GM12878 (cell line): Measurements from ENCODE around the gene COL21A1. TPM values are rescaled to one million over a fixed set of nuclear protein-coding genes. Genes with fewer than 3 reads are reported as not detected.

Source experiments
- ATAC-seq: fragments of 200-7000 bp; cut with Tn5 transposase; 3 replicates; pipeline ENCODE4 v1.9.1; 2020; ENCODE audit warnings: mild to moderate bottlenecking, moderate library complexity
- BruUV-seq: library from RNA; stranded (reverse); fragments of 400-500 nt; replicated peaks from 2 replicates; lab custom pipeline; 2021; lab: Mats Ljungman, UMichigan
- CTCF ChIA-PET: fragments of 300-600 bp; sonication (Branson Sonifier 250); formaldehyde crosslinking; extraction: SDS; loops from one replicate; lab custom pipeline; 2021; ENCODE audit warnings: inconsistent platforms; lab: Yijun Ruan, JAX
- POLR2A ChIA-PET: fragments of 350-600 bp; formaldehyde crosslinking; extraction: SDS; loops from one replicate; lab custom pipeline; 2021; ENCODE audit warnings: inconsistent platforms; lab: Charles Lee
- RAD21 ChIA-PET: fragments of 300-600 bp; sonication (Branson Sonifier 250); formaldehyde crosslinking; loops from one replicate; lab custom pipeline; 2023; ENCODE audit warnings: antibody characterized with exemption; ENCODE audit not compliant: unreplicated experiment; lab: Charles Lee
- SMC1A ChIA-PET: fragments of 300-600 bp; sonication (Branson Sonifier 250); formaldehyde crosslinking; loops from one replicate; lab custom pipeline; 2023; ENCODE audit not compliant: unreplicated experiment, uncharacterized antibody; lab: Charles Lee
- DNase-seq: peaks from one replicate; pipeline ENCODE4 v3.0.0-alpha.2; 2011; ENCODE audit warnings: low read depth, low spot score
- FAIRE-seq: peaks from 3 replicates; lab custom pipeline; 2011; peaks lifted over from hg19 to GRCh38; lab: Jason Lieb, UNC
- H2AFZ ChIP-seq: 2 replicates; pipeline ENCODE4 v1.6.0; 2011; ENCODE audit warnings: low read depth, low read length, control low read depth; ENCODE audit not compliant: control insufficient read depth
- H3K27ac ChIP-seq: 2 replicates; pipeline ENCODE4 v1.5.1; 2011; ENCODE audit warnings: control low read depth; ENCODE audit not compliant: control insufficient read depth, insufficient read depth
- H3K27me3 ChIP-seq, 2 experiments: replicated peaks in 1 of 2; 2 replicates each; pipeline versions ENCODE4 v1.6.0 to v1.6.1; 2011; ENCODE audit warnings: low read length in 1 of 2; ENCODE audit not compliant: control insufficient read depth in 2 of 2, insufficient read depth in 2 of 2
- H3K36me3 ChIP-seq, 2 experiments: 2 replicates each; pipeline ENCODE4 v1.5.1; 2011; ENCODE audit warnings: low read length in 1 of 2; ENCODE audit not compliant: control insufficient read depth in 2 of 2, insufficient read depth in 2 of 2
- H3K4me1 ChIP-seq: 2 replicates; pipeline ENCODE4 v1.6.1; 2011; ENCODE audit warnings: mild to moderate bottlenecking, low read length, moderate library complexity, mixed read lengths; ENCODE audit not compliant: control insufficient read depth, insufficient read depth
- H3K4me2 ChIP-seq: 2 replicates; pipeline ENCODE4 v1.6.0; 2011; ENCODE audit warnings: control low read depth; ENCODE audit not compliant: control insufficient read depth, insufficient read depth
- H3K4me3 ChIP-seq: fragments of 200-600 bp; sonication (generic); 2 replicates; pipeline ENCODE4 v1.5.1; 2016
- H3K79me2 ChIP-seq: 2 replicates; pipeline ENCODE4 v1.6.0; 2011; ENCODE audit warnings: low read length; ENCODE audit not compliant: control insufficient read depth, insufficient read depth
- H3K9ac ChIP-seq: 2 replicates; pipeline ENCODE4 v1.8.0; 2011; ENCODE audit warnings: low read length, control low read depth, mixed read lengths; ENCODE audit not compliant: control insufficient read depth, insufficient read depth
- H3K9me3 ChIP-seq: replicated peaks from 3 replicates; pipeline ENCODE4 v1.5.1; 2011; ENCODE audit warnings: mild to moderate bottlenecking, low read length; ENCODE audit not compliant: control insufficient read depth, insufficient read depth
- H4K20me1 ChIP-seq: 2 replicates; pipeline ENCODE4 v1.6.0; 2011; ENCODE audit not compliant: control insufficient read depth, insufficient read depth
- CEBPB ChIP-seq, 2 experiments: fragments of 150-350 bp in 1 of 2; IDR thresholded peaks; 2 replicates each; pipeline ENCODE4 v1.6.1; 2012 to 2014; ENCODE audit warnings: low read depth in 2 of 2, low read length in 2 of 2, borderline replicate concordance in 1 of 2, inconsistent platforms in 1 of 2
- DPF2 ChIP-seq: fragments of 450-650 bp; IDR thresholded peaks from 2 replicates; pipeline ENCODE4 v1.6.1; 2017; ENCODE audit warnings: mild to moderate bottlenecking
- E4F1 ChIP-seq: fragments of 450-650 bp; IDR thresholded peaks from 2 replicates; pipeline ENCODE4 v1.6.1; 2018; ENCODE audit warnings: borderline replicate concordance, mild to moderate bottlenecking; ENCODE audit not compliant: partially characterized antibody
- EGR1 ChIP-seq, 2 experiments: IDR thresholded peaks; 1 replicate in 1 of 2; 2 replicates in 1 of 2; pipeline ENCODE4 v1.6.1; 2011 to 2012; ENCODE audit warnings: low read depth in 2 of 2, low read length in 2 of 2, borderline replicate concordance in 1 of 2, mild to moderate bottlenecking in 1 of 2, moderate library complexity in 1 of 2
- ESRRA ChIP-seq: IDR thresholded peaks from 2 replicates; pipeline ENCODE4 v1.6.1; 2012; ENCODE audit warnings: mild to moderate bottlenecking, low read length, improper control_type of control experiment
- FOXK2 ChIP-seq: fragments of 450-650 bp; IDR thresholded peaks from 2 replicates; pipeline ENCODE4 v1.6.1; 2017; ENCODE audit warnings: mild to moderate bottlenecking, moderate library complexity
- HSF1 ChIP-seq: fragments of 150-350 bp; IDR thresholded peaks from 2 replicates; pipeline ENCODE4 v1.6.1; 2014; ENCODE audit warnings: mild to moderate bottlenecking, low read depth, low read length
- KAT2A ChIP-seq: conservative IDR thresholded peaks from 2 replicates; pipeline ENCODE4 v1.6.1; 2011; ENCODE audit warnings: low read depth, low read length; ENCODE audit not compliant: control insufficient read depth
- MYB ChIP-seq: fragments of 150-350 bp; IDR thresholded peaks from 2 replicates; pipeline ENCODE4 v1.6.1; 2014; ENCODE audit warnings: mild to moderate bottlenecking, low read depth, low read length, borderline replicate concordance
- NBN ChIP-seq: fragments of 450-650 bp; IDR thresholded peaks from 2 replicates; pipeline ENCODE4 v1.6.1; 2016
- POLR2AphosphoS2 ChIP-seq: IDR thresholded peaks from 2 replicates; pipeline ENCODE4 v1.6.1; 2011; ENCODE audit warnings: low read depth, mild to moderate bottlenecking, low read length, improper control_type of control experiment, moderate library complexity
- RELB ChIP-seq: fragments of 450-650 bp; IDR thresholded peaks from 2 replicates; pipeline ENCODE4 v1.6.1; 2017; ENCODE audit warnings: low read depth, mild to moderate bottlenecking, moderate library complexity
- SPI1 ChIP-seq: IDR thresholded peaks from 2 replicates; pipeline ENCODE4 v1.6.1; 2011; ENCODE audit warnings: low read depth, mild to moderate bottlenecking, low read length, moderate library complexity, borderline replicate concordance; ENCODE audit not compliant: insufficient read depth
- TAF1 ChIP-seq: IDR thresholded peaks from 2 replicates; pipeline ENCODE4 v1.6.1; 2011; ENCODE audit warnings: mild to moderate bottlenecking, low read depth, low read length, borderline replicate concordance
- TCF12 ChIP-seq: IDR thresholded peaks from 2 replicates; pipeline ENCODE4 v1.6.1; 2011; ENCODE audit warnings: low read depth, mild to moderate bottlenecking, low read length
- WRNIP1 ChIP-seq: IDR thresholded peaks from 2 replicates; pipeline ENCODE4 v1.6.1; 2011; ENCODE audit warnings: low read depth, low read length, improper control_type of control experiment, borderline replicate concordance
- ZNF207 ChIP-seq: fragments of 450-650 bp; IDR thresholded peaks from 2 replicates; pipeline ENCODE4 v1.6.1; 2014; ENCODE audit warnings: antibody characterized with exemption, mild to moderate bottlenecking, borderline replicate concordance
- ZNF274 ChIP-seq: IDR thresholded peaks from one replicate; pipeline ENCODE4 v1.8.0; 2011; ENCODE audit not compliant: insufficient read length, insufficient read depth
- in situ Hi-C: fragments of 300-500 bp; cut with MboI; formaldehyde crosslinking; loops from 9 replicates; pipeline ENCODE4 v1.14.3; 2018; ENCODE audit warnings: mixed read lengths
- intact Hi-C: fragments of 100-400 bp; cut with micrococcal nuclease; formaldehyde crosslinking; loops from one replicate; pipeline ENCODE4 v1.14.2; 2022; ENCODE audit not compliant: unreplicated experiment
- polyA plus RNA-seq, 11 experiments: library from polyadenylated mRNA; depleted of rRNA in 4 of 11; unstranded in 6 of 11; stranded (reverse) in 5 of 11; fragments of >200 nt; fragmentation: Nextera tagmentation in 4 of 11; fragmentation: Illumina TruSeq in 1 of 11; extraction: Ambion mirVana in 4 of 11; extraction: Trizol in 1 of 11; gene quantifications; 1 replicate in 1 of 11; 2 replicates in 10 of 11; pipeline versions ENCODE4 v1.2.1 to v1.2.3, GENCODE V29; 2011 to 2016; ENCODE audit warnings: inconsistent platforms in 2 of 11, missing spikeins in 2 of 11, low read depth in 1 of 11
- total RNA-seq, 4 experiments: library from RNA; depleted of rRNA in 3 of 4; stranded (reverse); fragments of >200 nt in 3 of 4; fragmentation: Illumina TruSeq in 1 of 4; extraction: Trizol in 1 of 4; gene quantifications; 2 replicates each; pipeline versions ENCODE4 v1.2.1 to v1.2.3, GENCODE V29; 2013 to 2021
- TF ChIP-seq, protein P1 (sequence below): IDR thresholded peaks from 2 replicates; pipeline ENCODE4 v1.6.1; 2011; ENCODE audit warnings: borderline replicate concordance, low read depth, mild to moderate bottlenecking, moderate library complexity, low read length; ENCODE audit not compliant: insufficient read depth, poor library complexity, severe bottlenecking

The COL21A1 gene
- total and polyA plus RNA-seq, 10 of the 15 experiments (the other 5 are each of a cell fraction or from before 2014, with no cell fraction given): 0.10 TPM; not detected in 9

DNA sequence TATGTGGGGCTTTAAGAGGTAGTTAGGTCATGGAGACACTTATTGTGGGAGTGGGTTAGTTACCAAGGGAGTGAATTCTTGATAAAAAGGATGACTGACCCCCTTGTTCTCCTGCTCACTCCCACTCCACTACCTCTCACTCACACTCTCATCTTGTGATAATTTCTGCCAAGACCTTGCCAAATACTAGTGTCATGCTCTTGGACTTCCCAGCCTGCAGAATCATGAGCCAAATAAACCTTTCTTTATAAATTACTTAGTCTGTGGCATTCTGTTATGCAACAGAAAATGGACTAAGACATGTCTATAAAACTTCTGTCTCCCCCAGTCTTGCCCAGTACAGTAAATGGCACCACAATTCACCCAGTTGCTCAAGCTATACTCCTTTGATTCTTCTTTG is 93.3 kb downstream of the COL21A1 start:
- Histone ChIP-seq H3K9ac (no peak overlapping the region), H3K27me3 (no peaks in the 10 kb centered on the region), H3K36me3 (no peaks in the 10 kb centered on the region), H3K4me2 (no peak overlapping the region), H2AFZ (no peak overlapping the region), H3K79me2 (no peaks in the 10 kb centered on the region), H3K9me3 (no peaks in the 10 kb centered on the region), H4K20me1 (no peaks in the 10 kb centered on the region), H3K4me3 (no peak overlapping the region), H3K27ac (no peak overlapping the region), H3K4me1 (no peaks in the 10 kb centered on the region)
- BruUV-seq: no TSS peak
- intact Hi-C loops (no loop called here), in situ Hi-C loops (no loop called here)
- RAD21 ChIA-PET: no interaction called here
- POLR2A ChIA-PET: no interaction called here
- SMC1A ChIA-PET: no interaction called here
- FAIRE-seq (no peak), ATAC-seq (no peak), DNase-seq (no peak)
- CTCF ChIA-PET: no interaction called here
- TF ChIP-seq HSF1: no peak
- no peak for TF ChIP-seq SPI1
- TF ChIP-seq POLR2AphosphoS2: no peak
- TF ChIP-seq E4F1: no peak
- no peak for TF ChIP-seq ESRRA
- no peak for TF ChIP-seq TCF12
- no peak for TF ChIP-seq ZNF207
- TF ChIP-seq KAT2A: no peak
- TF ChIP-seq CEBPB (IDR thresholded peaks at IDR 0.05; ENCODE audit: borderline replicate concordance in 1 of 2, low read depth in 2 of 2, low read length in 2 of 2): no peak
- TF ChIP-seq ZNF274: no peak
- no peak for TF ChIP-seq MYB
- no peak for TF ChIP-seq EGR1 (IDR thresholded peaks at IDR 0.05; ENCODE audit: borderline replicate concordance in 1 of 2, low read depth in 2 of 2, low read length in 2 of 2)
- TF ChIP-seq WRNIP1: no peak
- TF ChIP-seq DPF2: no peak
- TF ChIP-seq, protein P1, sequence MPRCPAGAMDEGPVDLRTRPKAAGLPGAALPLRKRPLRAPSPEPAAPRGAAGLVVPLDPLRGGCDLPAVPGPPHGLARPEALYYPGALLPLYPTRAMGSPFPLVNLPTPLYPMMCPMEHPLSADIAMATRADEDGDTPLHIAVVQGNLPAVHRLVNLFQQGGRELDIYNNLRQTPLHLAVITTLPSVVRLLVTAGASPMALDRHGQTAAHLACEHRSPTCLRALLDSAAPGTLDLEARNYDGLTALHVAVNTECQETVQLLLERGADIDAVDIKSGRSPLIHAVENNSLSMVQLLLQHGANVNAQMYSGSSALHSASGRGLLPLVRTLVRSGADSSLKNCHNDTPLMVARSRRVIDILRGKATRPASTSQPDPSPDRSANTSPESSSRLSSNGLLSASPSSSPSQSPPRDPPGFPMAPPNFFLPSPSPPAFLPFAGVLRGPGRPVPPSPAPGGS: no peak
- no peak for TF ChIP-seq FOXK2
- TF ChIP-seq NBN: no peak
- TF ChIP-seq TAF1: no peak
- no peak for TF ChIP-seq RELB
